K562 (cell line): ENCODE results near the gene MCEMP1. TPM values are rescaled to one million over a fixed set of nuclear protein-coding genes. Genes with fewer than 3 reads are reported as not detected.

Experiments used
- ATAC-seq: fragments of 200-7000 bp; cut with Tn5 transposase; 3 replicates; pipeline ENCODE4 v1.9.1; 2020; ENCODE audit warnings: moderate library complexity
- BruUV-seq: library from RNA; stranded (reverse); fragments of 400-500 nt; replicated peaks from 2 replicates; lab custom pipeline; 2021; lab: Mats Ljungman, UMichigan
- CTCF ChIA-PET: fragments of 300-600 bp; formaldehyde crosslinking; extraction: SDS; loops from one replicate; lab custom pipeline; 2021; ENCODE audit warnings: low intra/inter-chr PET ratio; lab: Yijun Ruan, JAX
- POLR2A ChIA-PET: fragments of 300-600, 350-650 bp; sonication (Branson Sonifier 250); formaldehyde crosslinking; extraction: SDS; loops from one replicate; lab custom pipeline; 2021; ENCODE audit warnings: antibody characterized with exemption, inconsistent platforms; lab: Yijun Ruan, JAX
- DNase-seq, 4 experiments: peaks; one replicate each; pipeline versions ENCODE4 v3.0.0 to v3.0.0-alpha.2; 2011 to 2018; ENCODE audit warnings: low spot score in 3 of 4, mixed read lengths in 3 of 4; ENCODE audit errors: extremely low read depth in 1 of 4
- FAIRE-seq: peaks from 2 replicates; lab custom pipeline; 2011; peaks lifted over from hg19 to GRCh38; lab: Jason Lieb, UNC
- H2AFZ ChIP-seq: 2 replicates; pipeline ENCODE4 v1.6.0; 2011; ENCODE audit warnings: low read depth, low read length, control low read depth, inconsistent platforms
- H3K27ac ChIP-seq: fragments of 200-600 bp; 3 replicates; pipeline ENCODE4 v1.8.0; 2011; ENCODE audit warnings: low read depth, mild to moderate bottlenecking, control low read depth, inconsistent platforms, low read length, moderate library complexity, mixed read lengths; ENCODE audit errors: extremely low read depth
- H3K27me3 ChIP-seq, 2 experiments: fragments of 300-600 bp in 1 of 2; 2 replicates in 1 of 2; 3 replicates in 1 of 2; pipeline versions ENCODE4 v1.6.0 to v1.8.0; 2011; ENCODE audit warnings: inconsistent platforms in 2 of 2, low read length in 2 of 2, mild to moderate bottlenecking in 1 of 2, mixed read lengths in 1 of 2, moderate library complexity in 1 of 2; ENCODE audit not compliant: control insufficient read depth in 2 of 2, insufficient read depth in 2 of 2
- H3K36me3 ChIP-seq: fragments of 300-600 bp; 3 replicates; pipeline ENCODE4 v1.8.0; 2011; ENCODE audit warnings: mild to moderate bottlenecking, low read length, inconsistent platforms; ENCODE audit not compliant: control insufficient read depth, insufficient read depth
- H3K4me1 ChIP-seq, 2 experiments: fragments of 200-600 bp in 1 of 2; replicated peaks in 1 of 2; 2 replicates in 1 of 2; 3 replicates in 1 of 2; pipeline versions ENCODE4 v1.5.1 to v1.8.0; 2011; ENCODE audit warnings: inconsistent platforms in 2 of 2, low read length in 2 of 2, mild to moderate bottlenecking in 1 of 2, mixed read lengths in 1 of 2, moderate library complexity in 1 of 2; ENCODE audit not compliant: control insufficient read depth in 2 of 2, insufficient read depth in 2 of 2
- H3K4me2 ChIP-seq: 2 replicates; pipeline ENCODE4 v1.6.1; 2011; ENCODE audit warnings: low read length, control low read depth, inconsistent platforms, mixed read lengths; ENCODE audit not compliant: insufficient read depth
- H3K4me3 ChIP-seq: fragments of 200-600 bp; sonication (generic), shearing (Covaris generic); 2 replicates; pipeline ENCODE4 v1.5.1; 2016; ENCODE audit warnings: control low read depth, inconsistent platforms
- H3K79me2 ChIP-seq: fragments of 200-600 bp; 3 replicates; pipeline ENCODE4 v1.8.0; 2011; ENCODE audit warnings: low read length, inconsistent platforms; ENCODE audit not compliant: control insufficient read depth, insufficient read depth
- H3K9ac ChIP-seq, 2 experiments: 2 replicates each; pipeline versions ENCODE4 v1.6.0 to v1.6.1; 2011; ENCODE audit warnings: low read depth in 2 of 2, low read length in 2 of 2, control low read depth in 1 of 2, inconsistent platforms in 1 of 2, mild to moderate bottlenecking in 1 of 2, mixed read lengths in 1 of 2; ENCODE audit not compliant: insufficient read depth in 1 of 2
- H3K9me1 ChIP-seq: one replicate; pipeline ENCODE4 v1.6.0; 2011; ENCODE audit warnings: inconsistent platforms, mild to moderate bottlenecking, low read length, moderate library complexity; ENCODE audit not compliant: control insufficient read depth, insufficient read depth
- H3K9me3 ChIP-seq: replicated peaks from 2 replicates; pipeline ENCODE4 v1.5.1; 2011; ENCODE audit warnings: low read depth, low read length, inconsistent platforms; ENCODE audit not compliant: control insufficient read depth, insufficient read depth
- H4K20me1 ChIP-seq: replicated peaks from 2 replicates; pipeline ENCODE4 v1.6.1; 2011; ENCODE audit warnings: low read length, inconsistent platforms, mixed read lengths; ENCODE audit not compliant: control insufficient read depth, insufficient read depth
- CEBPB ChIP-seq: fragments of 450-650 bp; IDR thresholded peaks from 2 replicates; pipeline ENCODE4 v1.6.1; 2016; ENCODE audit warnings: missing genetic modification characterization, missing compliant biosample characterization
- DDX20 ChIP-seq: fragments of 450-650 bp; IDR thresholded peaks from 2 replicates; pipeline ENCODE4 v1.6.1; 2016; ENCODE audit warnings: missing genetic modification characterization, low read depth, mild to moderate bottlenecking, missing compliant biosample characterization, moderate library complexity
- EHMT2 ChIP-seq: fragments of 450-650 bp; IDR thresholded peaks from 2 replicates; pipeline ENCODE4 v1.6.1; 2018; ENCODE audit warnings: antibody characterized with exemption
- HMG20A ChIP-seq: fragments of 450-650 bp; formaldehyde crosslinking; conservative IDR thresholded peaks from 2 replicates; pipeline ENCODE4 v1.4.0; 2020; ENCODE audit warnings: mild to moderate bottlenecking, mixed read lengths
- KLF6 ChIP-seq: fragments of 250-450 bp; sonication (Bioruptor Pico); IDR thresholded peaks from 2 replicates; pipeline ENCODE4 v1.4.0; 2020; ENCODE audit warnings: mild to moderate bottlenecking, moderate library complexity, borderline replicate concordance
- MTA1 ChIP-seq: fragments of 450-650 bp; IDR thresholded peaks from 2 replicates; pipeline ENCODE4 v1.6.1; 2017; ENCODE audit warnings: borderline replicate concordance
- PREB ChIP-seq: sonication (generic); formaldehyde crosslinking; IDR thresholded peaks from 2 replicates; pipeline ENCODE4 v1.8.1; 2023; ENCODE audit warnings: mild to moderate bottlenecking, missing genetic modification reagents
- REST ChIP-seq, 2 experiments: fragments of 450-650 bp; formaldehyde crosslinking in 1 of 2; IDR thresholded peaks; 2 replicates each; pipeline versions ENCODE4 v1.4.0 to v1.6.1; 2014 to 2020; ENCODE audit warnings: mild to moderate bottlenecking in 2 of 2, borderline replicate concordance in 1 of 2, low read depth in 1 of 2
- RUNX1 ChIP-seq: sonication (generic); IDR thresholded peaks from 2 replicates; pipeline ENCODE4 v1.6.1; 2016; ENCODE audit warnings: antibody characterized with exemption, low read depth
- SRSF7 ChIP-seq: fragments of 200-400 bp; formaldehyde crosslinking; optimal IDR thresholded peaks from 2 replicates; pipeline ENCODE3; 2017; ENCODE audit warnings: mild to moderate bottlenecking, low read depth, low read length
- ZBTB8A ChIP-seq: fragments of 450-650 bp; IDR thresholded peaks from 2 replicates; pipeline ENCODE4 v1.6.1; 2018; ENCODE audit warnings: mild to moderate bottlenecking, moderate library complexity; ENCODE audit not compliant: partially characterized antibody
- ZC3H8 ChIP-seq: fragments of 450-650 bp; IDR thresholded peaks from 2 replicates; pipeline ENCODE4 v1.6.1; 2017
- ZNF274 ChIP-seq: IDR thresholded peaks from 2 replicates; pipeline ENCODE4 v1.6.1; 2011; ENCODE audit warnings: low read depth, mild to moderate bottlenecking, low read length, moderate library complexity, borderline replicate concordance
- WGBS: fragments of 100-300 bp; shearing (Covaris generic); methylation state at CpG from one replicate; pipeline ENCODE4 v1.1.6; 2016; ENCODE audit warnings: low coverage, mixed read lengths; ENCODE audit not compliant: insufficient coverage; ENCODE audit errors: missing lambda C conversion rate; 5-methylcytosine and 5-hydroxymethylcytosine counted together
- in situ Hi-C: fragments of 300-500 bp; cut with MboI; formaldehyde crosslinking; loops from 4 replicates; pipeline ENCODE4 v1.15.0; 2018; ENCODE audit warnings: inconsistent platforms, mixed read lengths
- intact Hi-C: fragments of 100-400 bp; cut with micrococcal nuclease; formaldehyde crosslinking; loops from 2 replicates; pipeline ENCODE4 v1.14.2; 2022
- polyA plus RNA-seq, 8 experiments: library from polyadenylated mRNA; depleted of rRNA in 4 of 8; stranded (reverse) in 5 of 8; unstranded in 3 of 8; fragments of >200 nt; fragmentation: Nextera tagmentation in 2 of 8; fragmentation: Illumina TruSeq in 1 of 8; extraction: Ambion mirVana in 2 of 8; extraction: Trizol in 1 of 8; gene quantifications; 2 replicates each; pipeline versions ENCODE4 v1.2.1 to v1.2.3, GENCODE V29; 2011 to 2014; ENCODE audit warnings: inconsistent platforms in 1 of 8, missing spikeins in 1 of 8
- total RNA-seq, 7 experiments: library from RNA; depleted of rRNA in 6 of 7; stranded (reverse); fragments of >200 nt in 6 of 7; fragmentation: Illumina TruSeq in 2 of 7; extraction: Trizol in 2 of 7; gene quantifications; 2 replicates each; pipeline versions ENCODE4 v1.2.1 to v1.2.3, GENCODE V29; 2011 to 2021; ENCODE audit warnings: low replicate concordance in 1 of 7

Gene MCEMP1
- total and polyA plus RNA-seq, 9 of the 15 experiments (the other 6 are each of a cell fraction or from before 2014, with no cell fraction given), result 0.11 to 1.8 (median 0.51) TPM

GRCh38 chr19:7677669-7678311 lies 900 bp downstream of the MCEMP1 start:
- intact Hi-C loops (no loop called here), in situ Hi-C loops (loop anchor here (5.0 kb wide), 1 partner anchor 90 kb away; no protein-coding TSS in a partner anchor)
- Histone ChIP-seq H2AFZ (no peak overlapping the region), H3K4me3 (no peak overlapping the region), H3K9me1 (peaks cover 3% of the 10 kb centered on the region), H3K79me2 (peaks cover 15% of the 10 kb centered on the region; the same call in 2 of the 3 replicates), H3K27me3 (0 out of 5 replicates have a peak, but pooled peaks cover 0 to 8% of the 10 kb centered on the region in 2 experiments), H3K9ac (no peak overlapping the region), H3K4me2 (no peak overlapping the region), H4K20me1 (no peaks in the 10 kb centered on the region), H3K27ac (no peak overlapping the region), H3K4me1 (peaks cover 10 to 26% of the 10 kb centered on the region in 2 experiments; a peak in 4 of 5 replicates), H3K9me3 (peaks cover 5% of the 10 kb centered on the region; the same call in 1 of the 2 replicates), H3K36me3 (peaks cover 7% of the 10 kb centered on the region; the same call in 2 of the 3 replicates)
- ATAC-seq (peak; percentile 44), DNase-seq (no peak), FAIRE-seq (no peak)
- ChIA-PET POLR2A (interaction anchor here (0.6 kb wide), 1 partner anchor 114 kb away, joined by 3 read pairs; no protein-coding TSS in a partner anchor), CTCF (interaction anchor here (0.6 to 1.3 kb wide), 3 partner anchors 84 to 122 kb away, joined by 4 to 9 read pairs (median 6); no protein-coding TSS in a partner anchor)
- BruUV-seq, result no TSS peak
- 10% methylated on average over 12 of the region's 12 CpGs for WGBS
- TF ChIP-seq PREB (CRISPR knock-in tag) (no peak), KLF6 (CRISPR knock-in tag) (no peak), SRSF7 (no peak), REST (IDR thresholded peaks at IDR 0.05; ENCODE audit: borderline replicate concordance) (peak; percentile 17; the same call in 1 of the 2 replicates), REST (CRISPR knock-in tag; IDR thresholded peaks at IDR 0.05; ENCODE audit: low read depth) (no peak), ZNF274 (no peak), ZBTB8A (no peak), CEBPB (tag) (no peak), HMG20A (CRISPR knock-in tag) (no peak), ZC3H8 (no peak), MTA1 (no peak), RUNX1 (no peak), EHMT2 (no peak), DDX20 (tag) (no peak)
